ENCODE results near the gene ADGRG6. TPM values are rescaled to one million over a fixed set of nuclear protein-coding genes. Genes with fewer than 3 reads are reported as not detected.

The ADGRG6 gene
- total and polyA plus RNA-seq, 2 donors (not counting 1 experiment from before 2014, with no cell fraction given) = 0.03 TPM; not detected in 1

GRCh38 chr6:142377497-142377848 lies 75.7 kb downstream of the ADGRG6 start:
- Histone ChIP-seq H3K36me3 (replicated peaks in 1 of 2; ENCODE audit: control extremely low read depth in 1 of 2, control insufficient read depth in 1 of 2, extremely low read depth in 1 of 2, insufficient read depth in 2 of 2, low read length in 1 of 2) (no peaks in the 10 kb centered on the region), H3K27ac (ENCODE audit: low read length in 2 of 2) (no peak overlapping the region), H3K4me2 (replicated peaks; ENCODE audit: low read depth, low read length, poor library complexity, severe bottlenecking) (no peak overlapping the region), H4K20me1 (ENCODE audit: control insufficient read depth, insufficient read depth, low read length, poor library complexity, severe bottlenecking) (no peaks in the 10 kb centered on the region), H3K4me3 (ENCODE audit: control extremely low read depth in 1 of 5, extremely low read depth in 1 of 5, insufficient read depth in 1 of 5, low read depth in 2 of 5, low read length in 4 of 5) (no peak overlapping the region), H3K79me2 (ENCODE audit: control insufficient read depth, insufficient read depth, low read length) (no peaks in the 10 kb centered on the region), H3K27me3 (replicated peaks in 1 of 4; ENCODE audit: control extremely low read depth in 1 of 4, control insufficient read depth in 3 of 4, insufficient read depth in 4 of 4, low read length in 3 of 4) (no peaks in the 10 kb centered on the region), H3K4me1 (ENCODE audit: control insufficient read depth in 2 of 2, insufficient read depth in 2 of 2, low read length in 2 of 2) (no peaks in the 10 kb centered on the region), H2AFZ (ENCODE audit: insufficient read depth, low read depth, low read length, poor library complexity, severe bottlenecking) (no peak overlapping the region), H3K9ac (ENCODE audit: low read length) (no peak overlapping the region), H3K9me3 (ENCODE audit: control extremely low read depth in 1 of 3, control insufficient read depth in 2 of 3, insufficient read depth in 1 of 3, low read length in 2 of 3) (no peaks in the 10 kb centered on the region)
- TF ChIP-seq, protein P1, sequence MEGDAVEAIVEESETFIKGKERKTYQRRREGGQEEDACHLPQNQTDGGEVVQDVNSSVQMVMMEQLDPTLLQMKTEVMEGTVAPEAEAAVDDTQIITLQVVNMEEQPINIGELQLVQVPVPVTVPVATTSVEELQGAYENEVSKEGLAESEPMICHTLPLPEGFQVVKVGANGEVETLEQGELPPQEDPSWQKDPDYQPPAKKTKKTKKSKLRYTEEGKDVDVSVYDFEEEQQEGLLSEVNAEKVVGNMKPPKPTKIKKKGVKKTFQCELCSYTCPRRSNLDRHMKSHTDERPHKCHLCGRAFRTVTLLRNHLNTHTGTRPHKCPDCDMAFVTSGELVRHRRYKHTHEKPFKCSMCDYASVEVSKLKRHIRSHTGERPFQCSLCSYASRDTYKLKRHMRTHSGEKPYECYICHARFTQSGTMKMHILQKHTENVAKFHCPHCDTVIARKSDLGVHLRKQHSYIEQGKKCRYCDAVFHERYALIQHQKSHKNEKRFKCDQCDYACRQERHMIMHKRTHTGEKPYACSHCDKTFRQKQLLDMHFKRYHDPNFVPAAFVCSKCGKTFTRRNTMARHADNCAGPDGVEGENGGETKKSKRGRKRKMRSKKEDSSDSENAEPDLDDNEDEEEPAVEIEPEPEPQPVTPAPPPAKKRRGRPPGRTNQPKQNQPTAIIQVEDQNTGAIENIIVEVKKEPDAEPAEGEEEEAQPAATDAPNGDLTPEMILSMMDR (IDR thresholded peaks at IDR 0.05) = no peak
- TF ChIP-seq EZH2 (IDR thresholded peaks at IDR 0.05; ENCODE audit: borderline replicate concordance, insufficient read depth, low read depth, low read length, poor library complexity, severe bottlenecking) = no peak
- DNase-seq (no peak), ATAC-seq (ENCODE audit: low read depth) (no peak)
- Mint-ChIP-seq H3K4me1 (no peaks in the 10 kb centered on the region), H3K27me3 (peaks cover 4% of the 10 kb centered on the region), H3K4me3 (no peak overlapping the region), H3K27ac (no peak overlapping the region), H3K9me3 (ENCODE audit: insufficient read depth) (no peaks in the 10 kb centered on the region)
- POLR2A ChIA-PET = no interaction called here
- no CpG with 5 or more reads among the region's 4 CpGs for WGBS (ENCODE audit: insufficient coverage)
- CTCF ChIA-PET = no interaction called here
- intact Hi-C loops (cut with micrococcal nuclease) = no loop called here

GRCh38 chr6:142378138-142378875 lies 76.5 kb downstream of the ADGRG6 start:
- Mint-ChIP-seq H3K27ac (no peak overlapping the region), H3K9me3 (ENCODE audit: insufficient read depth) (no peaks in the 10 kb centered on the region), H3K4me3 (no peak overlapping the region), H3K4me1 (no peaks in the 10 kb centered on the region), H3K27me3 (peaks cover 4% of the 10 kb centered on the region)
- intact Hi-C loops (cut with micrococcal nuclease) = no loop called here
- Histone ChIP-seq H3K4me3 (ENCODE audit: control extremely low read depth in 1 of 5, extremely low read depth in 1 of 5, insufficient read depth in 1 of 5, low read depth in 2 of 5, low read length in 4 of 5) (no peak overlapping the region), H3K27ac (ENCODE audit: low read length in 2 of 2) (no peak overlapping the region), H3K36me3 (replicated peaks in 1 of 2; ENCODE audit: control extremely low read depth in 1 of 2, control insufficient read depth in 1 of 2, extremely low read depth in 1 of 2, insufficient read depth in 2 of 2, low read length in 1 of 2) (no peaks in the 10 kb centered on the region), H4K20me1 (ENCODE audit: control insufficient read depth, insufficient read depth, low read length, poor library complexity, severe bottlenecking) (no peaks in the 10 kb centered on the region), H3K4me2 (replicated peaks; ENCODE audit: low read depth, low read length, poor library complexity, severe bottlenecking) (no peak overlapping the region), H3K9me3 (ENCODE audit: control extremely low read depth in 1 of 3, control insufficient read depth in 2 of 3, insufficient read depth in 1 of 3, low read length in 2 of 3) (no peaks in the 10 kb centered on the region), H3K79me2 (ENCODE audit: control insufficient read depth, insufficient read depth, low read length) (no peaks in the 10 kb centered on the region), H2AFZ (ENCODE audit: insufficient read depth, low read depth, low read length, poor library complexity, severe bottlenecking) (no peak overlapping the region), H3K9ac (ENCODE audit: low read length) (no peak overlapping the region), H3K27me3 (replicated peaks in 1 of 4; ENCODE audit: control extremely low read depth in 1 of 4, control insufficient read depth in 3 of 4, insufficient read depth in 4 of 4, low read length in 3 of 4) (no peaks in the 10 kb centered on the region), H3K4me1 (ENCODE audit: control insufficient read depth in 2 of 2, insufficient read depth in 2 of 2, low read length in 2 of 2) (no peaks in the 10 kb centered on the region)
- ATAC-seq (ENCODE audit: low read depth) (no peak), DNase-seq (no peak)
- TF ChIP-seq, protein P1 (IDR thresholded peaks at IDR 0.05) = no peak
- no peak for TF ChIP-seq EZH2 (IDR thresholded peaks at IDR 0.05; ENCODE audit: borderline replicate concordance, insufficient read depth, low read depth, low read length, poor library complexity, severe bottlenecking)
- ChIA-PET POLR2A (no interaction called here), CTCF (no interaction called here)
- 0% methylated on average over 1 of the region's 2 CpGs for WGBS (ENCODE audit: insufficient coverage)

Measured in B cell (primary cell).